ENCODE data around the gene TNFRSF18.

DNA sequence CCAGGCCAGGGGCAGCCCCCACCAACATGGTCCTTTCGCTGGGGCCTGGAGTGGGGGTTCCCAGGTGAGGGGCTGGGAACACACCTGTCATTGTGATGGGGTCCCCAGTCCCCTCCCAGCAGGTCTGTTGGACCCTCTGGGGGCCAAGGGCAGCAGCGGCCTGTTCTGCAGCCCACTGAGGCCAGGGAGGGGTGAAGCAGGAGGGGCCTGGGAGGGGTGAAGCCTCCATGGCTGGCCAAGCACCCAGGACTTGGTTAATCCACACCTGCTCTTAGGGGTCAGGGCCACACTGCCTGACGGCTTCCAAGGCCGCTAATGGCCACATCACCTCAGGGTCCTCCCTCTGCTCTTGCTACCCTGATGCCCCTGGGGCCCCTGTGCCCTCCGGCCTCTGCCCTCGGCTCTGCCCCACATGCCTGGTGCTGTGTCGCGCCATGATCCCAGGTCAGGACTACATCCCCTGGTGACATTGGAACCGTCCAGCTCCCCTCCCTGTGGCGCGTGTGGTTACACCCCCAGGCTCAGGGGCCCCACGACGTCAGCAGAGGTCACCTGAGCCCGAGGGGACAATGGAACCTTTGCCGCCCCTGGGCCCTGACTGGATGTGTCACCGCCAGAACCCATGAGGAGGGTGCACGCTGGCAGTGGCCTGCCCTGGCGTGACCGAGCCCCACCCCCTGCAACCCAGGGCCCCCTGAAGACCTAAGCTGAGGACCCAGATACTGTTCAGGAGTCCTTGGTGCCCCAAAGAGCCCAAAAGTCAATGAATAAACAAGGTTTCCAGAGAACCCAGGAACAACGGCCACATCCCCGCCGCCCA is 7.0 kb downstream of the TNFRSF18 start:
- TF ChIP-seq, protein P1, sequence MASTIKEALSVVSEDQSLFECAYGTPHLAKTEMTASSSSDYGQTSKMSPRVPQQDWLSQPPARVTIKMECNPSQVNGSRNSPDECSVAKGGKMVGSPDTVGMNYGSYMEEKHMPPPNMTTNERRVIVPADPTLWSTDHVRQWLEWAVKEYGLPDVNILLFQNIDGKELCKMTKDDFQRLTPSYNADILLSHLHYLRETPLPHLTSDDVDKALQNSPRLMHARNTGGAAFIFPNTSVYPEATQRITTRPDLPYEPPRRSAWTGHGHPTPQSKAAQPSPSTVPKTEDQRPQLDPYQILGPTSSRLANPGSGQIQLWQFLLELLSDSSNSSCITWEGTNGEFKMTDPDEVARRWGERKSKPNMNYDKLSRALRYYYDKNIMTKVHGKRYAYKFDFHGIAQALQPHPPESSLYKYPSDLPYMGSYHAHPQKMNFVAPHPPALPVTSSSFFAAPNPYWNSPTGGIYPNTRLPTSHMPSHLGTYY (CRISPR knock-in tag; IDR thresholded peaks at IDR 0.05) = no peak
- TF ChIP-seq, protein P2, sequence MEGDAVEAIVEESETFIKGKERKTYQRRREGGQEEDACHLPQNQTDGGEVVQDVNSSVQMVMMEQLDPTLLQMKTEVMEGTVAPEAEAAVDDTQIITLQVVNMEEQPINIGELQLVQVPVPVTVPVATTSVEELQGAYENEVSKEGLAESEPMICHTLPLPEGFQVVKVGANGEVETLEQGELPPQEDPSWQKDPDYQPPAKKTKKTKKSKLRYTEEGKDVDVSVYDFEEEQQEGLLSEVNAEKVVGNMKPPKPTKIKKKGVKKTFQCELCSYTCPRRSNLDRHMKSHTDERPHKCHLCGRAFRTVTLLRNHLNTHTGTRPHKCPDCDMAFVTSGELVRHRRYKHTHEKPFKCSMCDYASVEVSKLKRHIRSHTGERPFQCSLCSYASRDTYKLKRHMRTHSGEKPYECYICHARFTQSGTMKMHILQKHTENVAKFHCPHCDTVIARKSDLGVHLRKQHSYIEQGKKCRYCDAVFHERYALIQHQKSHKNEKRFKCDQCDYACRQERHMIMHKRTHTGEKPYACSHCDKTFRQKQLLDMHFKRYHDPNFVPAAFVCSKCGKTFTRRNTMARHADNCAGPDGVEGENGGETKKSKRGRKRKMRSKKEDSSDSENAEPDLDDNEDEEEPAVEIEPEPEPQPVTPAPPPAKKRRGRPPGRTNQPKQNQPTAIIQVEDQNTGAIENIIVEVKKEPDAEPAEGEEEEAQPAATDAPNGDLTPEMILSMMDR (IDR thresholded peaks at IDR 0.05) = no peak
- TF ChIP-seq KAT7 (CRISPR knock-in tag; IDR thresholded peaks at IDR 0.05; ENCODE audit: borderline replicate concordance) (no peak), SMAD3 (CRISPR knock-in tag; IDR thresholded peaks at IDR 0.05; ENCODE audit: borderline replicate concordance) (no peak), ELF4 (CRISPR knock-in tag; IDR thresholded peaks at IDR 0.05; ENCODE audit: low read depth) (no peak), CREB1 (CRISPR knock-in tag; IDR thresholded peaks at IDR 0.05) (no peak), ZNF138 (CRISPR knock-in tag; conservative IDR thresholded peaks at IDR 0.05) (no peak), ZNF232 (CRISPR knock-in tag; IDR thresholded peaks at IDR 0.05) (no peak), ZNF121 (CRISPR knock-in tag; IDR thresholded peaks at IDR 0.05) (no peak), SP1 (CRISPR knock-in tag; conservative IDR thresholded peaks at IDR 0.05) (no peak)
- TF ChIP-seq, protein P3, sequence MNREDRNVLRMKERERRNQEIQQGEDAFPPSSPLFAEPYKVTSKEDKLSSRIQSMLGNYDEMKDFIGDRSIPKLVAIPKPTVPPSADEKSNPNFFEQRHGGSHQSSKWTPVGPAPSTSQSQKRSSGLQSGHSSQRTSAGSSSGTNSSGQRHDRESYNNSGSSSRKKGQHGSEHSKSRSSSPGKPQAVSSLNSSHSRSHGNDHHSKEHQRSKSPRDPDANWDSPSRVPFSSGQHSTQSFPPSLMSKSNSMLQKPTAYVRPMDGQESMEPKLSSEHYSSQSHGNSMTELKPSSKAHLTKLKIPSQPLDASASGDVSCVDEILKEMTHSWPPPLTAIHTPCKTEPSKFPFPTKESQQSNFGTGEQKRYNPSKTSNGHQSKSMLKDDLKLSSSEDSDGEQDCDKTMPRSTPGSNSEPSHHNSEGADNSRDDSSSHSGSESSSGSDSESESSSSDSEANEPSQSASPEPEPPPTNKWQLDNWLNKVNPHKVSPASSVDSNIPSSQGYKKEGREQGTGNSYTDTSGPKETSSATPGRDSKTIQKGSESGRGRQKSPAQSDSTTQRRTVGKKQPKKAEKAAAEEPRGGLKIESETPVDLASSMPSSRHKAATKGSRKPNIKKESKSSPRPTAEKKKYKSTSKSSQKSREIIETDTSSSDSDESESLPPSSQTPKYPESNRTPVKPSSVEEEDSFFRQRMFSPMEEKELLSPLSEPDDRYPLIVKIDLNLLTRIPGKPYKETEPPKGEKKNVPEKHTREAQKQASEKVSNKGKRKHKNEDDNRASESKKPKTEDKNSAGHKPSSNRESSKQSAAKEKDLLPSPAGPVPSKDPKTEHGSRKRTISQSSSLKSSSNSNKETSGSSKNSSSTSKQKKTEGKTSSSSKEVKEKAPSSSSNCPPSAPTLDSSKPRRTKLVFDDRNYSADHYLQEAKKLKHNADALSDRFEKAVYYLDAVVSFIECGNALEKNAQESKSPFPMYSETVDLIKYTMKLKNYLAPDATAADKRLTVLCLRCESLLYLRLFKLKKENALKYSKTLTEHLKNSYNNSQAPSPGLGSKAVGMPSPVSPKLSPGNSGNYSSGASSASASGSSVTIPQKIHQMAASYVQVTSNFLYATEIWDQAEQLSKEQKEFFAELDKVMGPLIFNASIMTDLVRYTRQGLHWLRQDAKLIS (CRISPR knock-in tag; IDR thresholded peaks at IDR 0.05; ENCODE audit: borderline replicate concordance) = no peak
- TF ChIP-seq, protein P4, sequence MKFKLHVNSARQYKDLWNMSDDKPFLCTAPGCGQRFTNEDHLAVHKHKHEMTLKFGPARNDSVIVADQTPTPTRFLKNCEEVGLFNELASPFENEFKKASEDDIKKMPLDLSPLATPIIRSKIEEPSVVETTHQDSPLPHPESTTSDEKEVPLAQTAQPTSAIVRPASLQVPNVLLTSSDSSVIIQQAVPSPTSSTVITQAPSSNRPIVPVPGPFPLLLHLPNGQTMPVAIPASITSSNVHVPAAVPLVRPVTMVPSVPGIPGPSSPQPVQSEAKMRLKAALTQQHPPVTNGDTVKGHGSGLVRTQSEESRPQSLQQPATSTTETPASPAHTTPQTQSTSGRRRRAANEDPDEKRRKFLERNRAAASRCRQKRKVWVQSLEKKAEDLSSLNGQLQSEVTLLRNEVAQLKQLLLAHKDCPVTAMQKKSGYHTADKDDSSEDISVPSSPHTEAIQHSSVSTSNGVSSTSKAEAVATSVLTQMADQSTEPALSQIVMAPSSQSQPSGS (CRISPR knock-in tag; IDR thresholded peaks at IDR 0.05; ENCODE audit: borderline replicate concordance, low read depth) = no peak
- TF ChIP-seq, protein P5, sequence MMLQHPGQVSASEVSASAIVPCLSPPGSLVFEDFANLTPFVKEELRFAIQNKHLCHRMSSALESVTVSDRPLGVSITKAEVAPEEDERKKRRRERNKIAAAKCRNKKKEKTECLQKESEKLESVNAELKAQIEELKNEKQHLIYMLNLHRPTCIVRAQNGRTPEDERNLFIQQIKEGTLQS (CRISPR knock-in tag; conservative IDR thresholded peaks at IDR 0.05) = no peak
